SH-SY5Y (cell line): ENCODE measurements around the gene KRT2.

Source experiments
- GATA2 ChIP-seq: IDR thresholded peaks from 2 replicates; pipeline ENCODE4 v1.6.1; 2011; ENCODE audit warnings: mild to moderate bottlenecking, low read depth, low read length
- GATA3 ChIP-seq: IDR thresholded peaks from 2 replicates; pipeline ENCODE4 v1.6.1; 2011; ENCODE audit warnings: low read depth, mild to moderate bottlenecking, low read length, moderate library complexity

GRCh38 chr12:52647601-52648000 is 4.4 kb downstream of the KRT2 start:
- TF ChIP-seq GATA3 (no peak), GATA2 (no peak)
